NCI-H2196 (cell line): ENCODE measurements around the gene ITGAV.
A peak's percentile ranks its signal among the peaks of the same experiment; 100 is the strongest.
"Not testable (repeated sequence)": the region's sequence is repeated elsewhere in the genome, so short reads cannot be mapped to it uniquely, and the experiment has no call there.

ENCODE experiments used
- DNase-seq: peaks from one replicate; lab custom pipeline; 2025; ENCODE audit not compliant: unreplicated experiment; lab: John Stamatoyannopoulos, UW

The ITGAV gene

DNA sequence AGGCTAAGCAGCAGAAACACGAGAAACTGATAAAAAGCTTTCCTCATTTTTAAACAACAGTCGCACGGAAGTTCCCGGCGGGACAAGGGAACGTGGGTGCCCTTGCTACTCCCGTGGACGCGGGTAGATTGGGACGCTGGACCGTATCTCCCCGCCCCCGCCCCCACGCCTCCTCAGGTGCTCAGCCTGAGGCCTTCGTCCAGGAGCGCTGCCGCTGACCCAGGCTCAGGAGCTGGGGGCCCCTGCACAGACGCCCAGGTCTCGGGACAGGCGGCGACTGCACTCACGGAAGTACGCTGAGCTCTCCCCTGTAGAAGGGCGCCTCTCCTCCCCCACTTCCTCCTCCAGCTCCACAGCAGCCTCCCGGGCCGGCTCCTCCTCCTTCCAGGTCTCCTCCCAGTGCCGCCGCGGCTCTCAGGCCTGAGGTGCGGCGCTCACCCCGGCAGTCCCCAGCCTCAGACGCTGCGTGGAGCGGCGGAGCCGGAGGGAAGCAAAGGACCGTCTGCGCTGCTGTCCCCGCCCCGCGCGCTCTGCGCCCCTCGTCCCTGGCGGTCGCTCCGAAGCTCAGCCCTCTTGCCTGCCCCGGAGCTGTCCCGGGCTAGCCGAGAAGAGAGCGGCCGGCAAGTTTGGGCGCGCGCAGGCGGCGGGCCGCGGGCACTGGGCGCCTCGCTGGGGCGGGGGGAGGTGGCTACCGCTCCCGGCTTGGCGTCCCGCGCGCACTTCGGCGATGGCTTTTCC, at the start of gene ITGAV:
ITGAV (plus strand) TSS at position 445 of the 738 bp plus-strand sequence; CDS start at position 728, 283 bp downstream.
- DNase-seq: peak; percentile 82

DNA sequence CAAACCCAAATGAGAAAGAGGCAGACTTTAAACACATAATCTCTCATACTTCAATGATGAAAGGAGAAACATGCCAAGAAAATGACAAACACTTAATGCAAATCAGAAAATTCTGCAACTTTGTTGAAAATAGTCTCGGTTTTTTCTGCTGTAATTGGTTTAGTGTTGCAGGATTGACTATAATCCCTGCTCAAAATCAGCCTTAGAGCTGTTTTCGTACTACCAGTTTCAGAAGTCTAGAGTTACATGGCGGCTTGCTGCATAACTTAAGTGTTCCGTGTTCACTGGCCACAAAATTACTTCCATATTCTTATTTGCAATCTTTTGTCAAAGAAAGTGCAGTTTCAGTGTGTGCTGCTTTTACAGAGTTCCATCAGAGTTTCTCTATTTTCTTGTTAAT, 48.9 kb upstream of the ITGAV start:
- no peak for DNase-seq

DNA sequence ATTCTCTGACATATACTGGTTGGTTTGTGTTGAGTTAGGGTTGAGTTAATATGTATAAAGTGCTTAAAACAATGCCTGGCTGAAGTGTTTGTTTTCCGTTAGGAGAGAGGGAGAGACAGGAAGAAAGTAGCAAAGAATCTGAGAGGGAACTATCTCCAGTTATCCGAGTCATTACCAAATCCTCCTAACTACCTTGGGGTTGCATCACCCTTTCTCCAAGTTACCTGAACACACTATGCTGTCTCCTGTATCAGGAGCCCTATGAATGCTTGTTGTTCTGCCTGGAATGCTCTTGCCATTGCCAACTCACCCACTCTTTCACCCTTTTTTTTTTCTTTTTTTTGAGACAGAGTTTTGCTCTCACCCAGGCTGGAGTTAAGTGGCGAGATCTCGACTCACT, 47.9 kb upstream of the ITGAV start:
- DNase-seq: no peak

DNA sequence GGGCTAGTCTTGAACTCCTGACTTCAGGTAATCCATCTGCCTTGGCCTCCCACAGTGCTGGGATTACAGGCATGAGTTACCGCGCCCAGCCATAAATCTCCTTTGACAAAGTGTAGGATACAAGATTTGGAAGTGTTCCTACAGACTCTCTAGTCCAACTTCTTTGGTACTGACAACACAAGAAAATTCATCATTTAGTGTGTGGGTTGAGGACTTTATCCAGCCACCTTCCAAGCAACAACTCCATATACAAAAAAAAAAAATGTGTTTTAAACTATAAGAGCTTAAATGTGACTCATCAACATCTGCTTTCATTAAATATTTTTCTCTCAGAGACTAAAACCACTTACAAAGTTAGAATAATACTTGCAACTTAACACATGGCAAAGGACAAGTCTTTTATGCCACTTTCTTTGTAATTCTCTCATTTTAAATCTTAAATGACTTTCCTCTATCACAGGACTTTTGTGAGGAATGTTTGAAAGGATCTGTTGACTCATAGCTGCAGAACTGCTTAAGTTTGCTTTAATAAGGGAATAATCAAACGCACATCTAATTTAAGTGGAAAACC, 46.2 kb upstream of the ITGAV start:
- no peak for DNase-seq

DNA sequence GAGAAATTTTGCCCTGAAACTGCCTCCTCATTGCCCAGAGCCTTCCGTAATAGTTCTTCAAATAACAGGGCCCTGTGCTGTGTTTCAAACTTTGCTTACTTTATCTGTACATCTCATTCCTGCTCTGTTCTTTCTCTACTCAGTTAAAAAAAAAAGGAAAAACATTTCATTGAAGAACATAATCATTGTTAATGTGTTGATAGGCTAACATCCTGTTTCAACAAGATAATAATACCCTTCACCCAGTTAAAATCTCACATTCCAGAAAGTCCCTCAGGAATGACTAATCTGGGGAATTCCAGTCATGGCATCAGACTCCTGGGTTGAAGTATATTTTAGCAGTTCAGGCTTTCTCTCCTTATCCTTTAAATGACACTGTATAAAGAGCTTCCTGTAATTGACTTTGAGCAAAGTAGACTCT, 45.6 kb upstream of the ITGAV start:
- DNase-seq: peak; percentile 2

DNA sequence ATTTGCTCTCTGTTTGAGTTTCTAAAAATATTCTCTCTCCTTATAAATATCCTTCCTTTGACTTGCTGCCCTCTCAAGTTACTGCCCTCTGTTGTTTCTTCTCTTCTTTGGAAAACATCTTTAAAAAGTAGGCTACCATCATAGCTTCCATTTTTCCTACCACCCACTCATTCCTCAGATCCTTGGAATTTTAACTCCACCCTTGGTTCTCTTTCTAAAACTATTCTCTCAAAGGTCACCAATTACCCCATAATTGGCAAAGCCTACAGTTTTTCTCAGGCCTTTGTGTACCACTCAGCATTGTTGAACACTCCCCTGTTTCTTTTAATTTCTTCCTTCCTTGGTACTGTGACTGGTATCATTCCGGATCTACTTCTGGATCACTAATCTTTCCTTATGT, 43.0 kb upstream of the ITGAV start:
- DNase-seq: no peak

DNA sequence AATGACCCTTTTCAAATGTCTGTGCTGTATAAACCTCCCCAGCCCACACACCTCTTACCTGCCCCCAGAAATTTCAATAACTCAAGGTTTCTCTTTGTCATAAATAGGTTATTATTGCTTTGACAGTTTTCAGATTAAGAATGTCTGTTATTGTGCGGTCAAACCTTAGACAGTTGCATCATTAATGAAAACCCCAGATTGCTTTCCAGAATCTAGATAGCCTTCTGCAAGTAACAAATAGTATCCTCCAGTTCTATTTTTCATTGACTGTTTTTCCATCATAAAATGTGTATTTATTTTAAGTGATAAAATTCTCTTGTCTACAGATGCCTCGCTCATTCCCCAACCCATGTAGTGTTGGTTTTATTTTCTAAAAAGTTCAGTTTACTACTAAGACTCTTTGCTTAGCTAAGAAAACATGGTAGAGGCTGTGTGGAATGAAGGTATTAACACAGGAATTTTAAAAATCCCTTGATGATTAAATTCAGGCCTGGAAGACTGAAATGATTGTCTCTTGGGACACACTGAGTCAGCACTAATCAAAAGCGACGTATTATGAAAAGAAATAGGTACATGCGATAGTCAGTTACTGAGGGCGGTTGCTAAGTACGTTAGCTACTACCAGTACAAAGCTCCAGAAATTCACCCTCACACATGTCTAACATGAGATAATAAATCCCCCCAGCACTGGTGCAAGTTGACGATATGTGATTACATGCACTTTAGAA, 38.4 kb upstream of the ITGAV start:
- no peak for DNase-seq

DNA sequence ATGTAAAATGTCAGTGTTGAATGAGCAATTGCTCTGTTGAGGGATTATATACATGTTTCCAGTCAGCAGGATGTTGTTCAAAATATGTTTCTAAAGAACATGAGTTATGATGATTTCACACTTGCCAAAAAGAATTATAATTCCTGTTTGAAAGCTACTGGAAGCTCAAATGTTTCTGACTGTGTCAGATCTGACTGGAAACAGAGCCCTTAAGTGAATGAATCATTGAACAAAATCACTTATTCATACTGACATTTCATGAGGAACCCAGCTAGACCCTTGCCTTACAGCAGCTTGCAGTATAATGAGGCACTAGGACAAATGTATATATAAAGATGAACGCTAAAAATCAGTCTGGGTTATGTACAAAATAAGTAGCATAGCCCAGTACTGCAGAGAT, 35.4 kb upstream of the ITGAV start:
- DNase-seq: no peak

DNA sequence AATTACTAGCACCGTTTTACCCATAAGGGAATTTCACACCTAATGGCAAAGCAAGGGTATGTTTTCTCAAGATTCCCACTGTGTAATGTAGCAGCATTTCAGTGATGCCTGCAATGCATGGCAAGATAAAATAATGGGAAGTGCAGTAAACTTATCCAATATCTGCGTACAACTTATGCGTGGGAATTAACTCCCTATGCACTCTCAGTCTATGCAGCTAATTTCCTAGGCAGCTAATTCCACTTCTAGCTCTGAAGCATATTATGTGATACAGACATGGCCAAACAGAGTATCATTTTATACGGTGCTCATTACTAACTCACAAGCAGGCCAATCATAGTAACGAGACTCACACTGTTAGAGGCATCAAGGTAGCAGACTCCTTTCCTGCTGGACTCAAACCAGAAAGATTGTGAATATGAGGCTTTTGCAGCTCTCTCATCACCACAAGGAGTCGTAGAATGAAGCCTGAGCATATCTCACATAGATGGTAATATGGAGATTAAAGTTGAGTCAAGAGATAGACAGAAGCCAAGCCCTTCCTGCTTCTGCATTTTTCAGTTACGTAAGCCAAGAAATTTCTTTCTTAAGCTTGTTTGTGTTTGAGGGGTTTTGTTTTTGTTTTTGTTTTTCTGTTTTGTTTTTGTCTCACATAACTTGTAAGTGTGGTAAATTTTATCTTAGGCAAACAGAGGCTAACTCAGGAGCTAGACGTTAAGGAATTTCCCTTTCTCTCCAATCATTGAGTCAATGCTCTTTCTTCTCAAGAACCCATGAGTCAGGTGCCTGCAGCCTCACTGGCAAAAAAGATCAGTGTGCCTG, 34.8 kb upstream of the ITGAV start:
- DNase-seq: no peak

DNA sequence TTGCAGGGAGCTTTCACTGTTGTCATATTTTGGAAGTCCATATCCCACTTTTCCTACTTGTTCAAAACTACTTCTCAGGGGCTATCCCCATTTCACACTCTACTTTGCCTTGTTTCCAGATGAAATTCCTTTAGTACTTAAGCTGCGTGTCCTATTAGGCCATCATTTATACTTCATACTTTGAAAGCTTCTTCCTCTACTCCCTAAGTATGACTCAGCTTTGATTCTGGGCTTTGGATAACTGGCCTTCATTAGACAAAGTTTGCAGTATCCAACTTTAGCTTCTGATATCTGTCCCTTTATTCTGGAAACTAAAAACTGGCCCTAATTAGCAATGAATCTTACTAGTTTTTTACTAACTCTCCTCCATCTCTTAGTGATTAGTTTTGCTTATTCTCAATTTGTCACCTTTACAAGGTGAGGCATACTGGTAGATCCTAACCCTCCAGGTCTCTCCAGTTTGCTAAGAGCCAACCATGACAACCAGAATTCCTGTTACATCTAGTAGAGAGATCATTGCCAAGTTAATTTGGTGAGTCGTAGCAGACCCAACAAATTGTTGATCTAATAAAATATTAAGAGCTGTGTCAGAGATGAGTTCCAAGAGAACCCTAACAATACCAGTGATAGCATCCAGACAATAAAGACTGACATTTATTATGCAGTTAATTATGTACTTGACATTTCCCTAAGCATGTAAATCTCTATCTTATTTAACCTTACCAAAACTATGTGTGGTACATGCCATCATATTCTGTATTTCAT, 31.2 kb upstream of the ITGAV start:
- DNase-seq: no peak

DNA sequence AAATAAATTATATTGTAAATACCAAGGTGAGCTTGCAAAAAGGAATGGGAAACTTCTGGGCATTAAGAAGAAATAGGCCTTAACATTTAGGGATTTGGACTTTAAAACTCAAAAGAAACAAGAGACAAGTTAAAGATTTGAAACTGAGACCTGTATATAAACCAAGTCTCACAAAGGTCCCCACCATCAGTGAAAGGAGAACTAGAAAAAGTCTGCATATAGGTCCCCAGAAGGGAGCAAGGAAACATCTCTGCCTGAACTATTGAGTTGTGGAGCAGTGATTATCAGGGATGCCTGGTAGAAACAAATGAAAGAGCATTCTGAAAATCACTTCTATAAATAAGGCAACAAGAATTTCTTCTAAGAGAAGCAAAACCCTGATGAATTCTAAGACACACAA, 30.5 kb upstream of the ITGAV start:
- no peak for DNase-seq

DNA sequence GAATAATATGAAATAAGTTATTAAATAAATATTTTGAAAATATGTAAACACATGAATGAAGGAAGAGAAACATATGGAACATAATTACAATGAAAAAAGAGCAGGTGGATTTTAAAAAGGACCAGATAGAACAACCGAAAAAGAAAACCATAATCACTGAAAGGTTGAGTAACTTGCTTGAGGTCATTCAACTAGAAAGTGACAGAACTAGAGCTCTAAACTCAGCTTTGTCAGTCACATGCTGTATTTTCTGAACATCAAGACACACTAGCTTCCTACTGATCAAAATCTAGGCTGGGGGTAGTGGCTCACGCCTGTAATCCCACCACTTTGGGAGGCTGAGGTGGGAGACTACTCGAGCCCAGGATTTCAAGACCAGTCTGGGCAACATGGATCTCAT, 30.0 kb upstream of the ITGAV start:
- DNase-seq: no peak

DNA sequence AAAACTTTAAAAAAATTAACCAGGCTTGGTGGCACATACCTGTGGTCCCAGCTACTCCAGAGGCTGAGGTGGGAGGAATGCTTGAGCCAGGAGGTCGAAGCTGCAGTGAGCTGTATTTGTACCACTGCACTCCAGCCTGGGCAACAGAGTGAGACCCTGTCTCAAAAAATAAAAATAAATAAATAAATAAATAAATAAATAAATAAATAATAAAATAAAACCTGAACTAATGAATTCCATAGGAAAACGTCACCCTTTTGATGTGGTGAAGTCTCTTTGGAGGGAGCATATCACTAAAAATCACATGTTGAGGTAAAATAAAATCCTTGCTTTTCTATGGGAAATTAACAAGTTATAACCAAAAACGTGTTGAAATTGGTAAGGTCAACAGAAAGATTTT, 29.6 kb upstream of the ITGAV start:
- DNase-seq: no peak

DNA sequence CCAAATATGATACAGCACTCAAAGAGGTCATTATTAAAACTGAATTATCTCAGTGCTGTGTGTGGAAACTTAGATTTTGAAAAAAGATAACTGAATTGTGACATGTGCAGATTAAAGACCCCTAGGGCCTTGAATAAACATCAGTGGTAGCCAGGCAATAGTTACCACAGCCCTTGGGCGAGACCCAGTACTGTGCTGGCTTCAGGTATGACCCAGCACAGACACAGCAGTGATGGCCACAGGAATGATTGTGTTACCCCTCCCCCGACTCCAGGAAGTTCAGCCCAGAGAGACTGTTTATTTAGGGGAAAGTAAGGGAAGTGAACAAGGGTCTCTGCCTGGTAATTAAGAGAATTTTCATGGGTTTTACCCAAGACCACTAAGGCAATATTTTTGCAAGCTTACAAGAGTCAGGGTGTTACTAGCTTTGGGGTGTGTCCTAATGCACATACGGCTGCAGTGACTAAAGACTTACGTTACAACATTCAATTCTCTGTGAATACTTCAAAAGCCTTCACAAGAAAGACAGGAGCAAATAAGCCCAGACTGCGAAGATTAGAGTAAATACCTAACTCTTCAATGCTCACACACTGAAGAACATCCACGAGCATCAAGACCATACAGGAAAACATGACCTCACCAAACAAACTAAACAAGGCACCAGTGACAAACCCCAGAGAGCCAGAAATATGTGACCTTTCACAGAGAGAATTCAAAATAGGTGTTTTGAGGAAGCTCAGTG, 28.2 kb upstream of the ITGAV start:
- DNase-seq: no peak

DNA sequence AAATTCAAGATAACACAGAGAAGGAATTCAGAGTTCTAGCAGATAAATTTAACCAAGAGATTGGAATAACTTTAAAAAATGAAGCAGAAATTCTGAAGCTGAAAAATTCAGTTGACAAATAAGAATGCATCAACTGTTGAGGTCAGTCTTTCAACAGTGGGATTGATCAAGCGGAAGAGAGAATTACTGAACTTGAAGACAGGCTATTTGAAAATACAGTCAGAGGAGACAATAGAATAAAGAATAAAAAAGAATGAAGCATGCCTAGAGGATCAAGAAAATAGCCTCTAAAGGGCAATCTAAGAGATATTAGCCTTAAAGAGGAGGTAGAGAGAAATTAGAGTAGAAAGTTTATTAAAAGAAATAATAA, 27.7 kb upstream of the ITGAV start:
- no peak for DNase-seq

DNA sequence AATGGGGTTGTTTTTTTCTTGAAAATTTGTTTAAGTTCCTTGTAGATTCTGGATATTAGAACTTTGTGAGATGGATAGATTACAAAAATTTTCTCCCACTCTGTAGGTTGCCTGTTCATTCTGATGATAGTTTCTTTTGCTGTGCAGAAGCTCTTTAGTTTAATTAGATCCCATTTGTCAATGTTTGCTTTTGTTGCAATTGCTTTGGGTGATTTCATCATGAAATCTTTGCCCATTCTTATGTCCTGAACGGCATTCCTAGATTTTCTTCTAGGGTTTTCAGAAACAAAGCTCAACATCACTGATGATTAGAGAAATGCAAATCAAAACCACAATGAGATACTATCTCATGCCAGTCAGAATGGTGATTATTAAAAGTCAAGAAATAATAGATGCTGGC, 21.3 kb upstream of the ITGAV start:
- DNase-seq: not testable (repeated sequence)

DNA sequence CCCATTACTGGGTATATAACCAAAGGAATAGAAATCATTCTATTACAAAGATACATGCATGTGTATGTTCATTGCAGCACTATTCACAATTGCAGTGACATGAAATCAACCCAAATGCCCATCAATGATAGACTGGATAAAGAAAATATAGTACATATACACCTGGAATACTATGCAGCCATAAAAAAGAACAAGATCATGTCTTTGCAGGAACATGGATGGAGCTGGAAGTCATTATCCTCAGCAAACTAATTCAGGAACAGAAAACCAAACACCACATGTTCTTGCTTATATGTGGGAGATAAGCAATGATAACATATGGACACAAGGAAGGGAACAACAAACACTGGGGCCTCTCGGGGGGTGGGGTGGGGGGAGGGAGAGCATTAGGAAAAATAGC, 20.7 kb upstream of the ITGAV start:
- DNase-seq: not testable (repeated sequence)

DNA sequence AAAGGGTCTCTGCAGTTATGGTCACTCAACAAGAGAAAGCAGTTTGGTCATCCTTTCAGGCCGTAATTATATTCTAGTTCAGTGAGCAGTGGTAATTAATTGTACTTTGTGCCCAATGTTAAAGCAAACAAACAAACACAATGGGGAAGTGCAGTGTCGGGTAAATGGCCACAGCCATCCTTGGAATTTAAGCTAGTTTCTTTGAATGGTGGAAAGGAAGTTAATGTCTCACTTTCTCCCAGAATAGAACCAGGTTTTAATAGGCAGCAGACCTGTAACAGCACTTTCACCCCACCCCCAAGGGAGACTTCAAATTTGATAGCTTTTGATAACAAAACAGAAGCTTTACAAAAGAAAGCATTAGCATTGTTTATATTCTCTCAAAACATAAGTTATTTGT, 20.0 kb upstream of the ITGAV start:
- peak; percentile 8 for DNase-seq

DNA sequence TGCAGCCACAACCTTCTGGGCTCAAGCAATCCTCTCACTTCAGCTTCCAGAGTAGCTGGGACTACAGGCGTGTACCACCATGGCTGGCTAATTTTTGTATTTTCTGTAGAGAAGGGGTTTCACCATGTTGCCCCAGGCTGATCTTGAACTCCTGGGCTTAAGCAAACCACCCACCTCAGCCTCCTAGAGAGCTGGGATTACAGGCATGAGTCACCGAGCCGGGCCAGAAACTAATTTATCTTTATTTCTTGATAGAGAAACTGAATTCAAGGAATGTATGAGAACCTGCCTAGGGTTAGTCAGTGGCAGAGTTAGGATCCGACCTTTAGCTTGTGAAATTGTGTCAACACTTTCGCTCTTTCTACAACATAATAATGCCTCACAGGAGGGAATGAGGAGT, 19.3 kb upstream of the ITGAV start:
- no peak for DNase-seq

DNA sequence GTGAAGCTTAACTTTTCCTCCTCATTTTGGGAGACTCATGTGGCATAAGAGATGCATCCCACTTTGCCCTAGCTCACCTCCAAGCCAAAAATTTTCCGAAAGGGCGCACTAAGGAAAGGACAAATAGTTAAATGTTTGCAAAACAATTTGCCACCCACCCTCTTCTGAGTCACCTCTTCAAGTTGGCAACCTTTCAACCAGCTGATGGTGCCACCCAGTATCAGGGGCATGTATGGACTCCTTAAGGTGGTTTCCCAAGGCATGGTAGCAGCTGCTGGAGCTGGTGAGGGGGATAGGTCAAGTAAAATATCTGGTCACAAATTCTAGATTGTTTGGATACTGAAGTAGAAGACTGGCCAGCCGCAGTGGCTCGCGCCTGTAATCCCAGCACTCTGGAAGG, 17.2 kb upstream of the ITGAV start:
- DNase-seq: no peak
